PC-9 (cell line): ENCODE results near the gene TMEM163.

ENCODE experiments used
- CTCF ChIP-seq: fragments of 200-600 bp; sonication (generic); conservative IDR thresholded peaks from 2 replicates; pipeline ENCODE4 v1.6.1; 2017; ENCODE audit warnings: mixed run types, antibody characterized with exemption, mild to moderate bottlenecking, moderate library complexity
- EZH2 ChIP-seq: fragments of 200-600 bp; sonication (generic); IDR thresholded peaks from 2 replicates; pipeline ENCODE4 v1.8.0; 2017; ENCODE audit warnings: antibody characterized with exemption, low read depth

- no peak for TF ChIP-seq CTCF
- no peak for TF ChIP-seq EZH2
These were observed 186.3 kb downstream of the TMEM163 start for GRCh38 chr2:134532537-134532936.
